ENCODE results near the gene ABHD15. TPM values are rescaled to one million over a fixed set of nuclear protein-coding genes. Genes with fewer than 3 reads are reported as not detected.

The ABHD15 gene
- total RNA-seq, 1 donor from 2014 or later: 19.5 TPM

- peaks cover 13% of the 10 kb centered on the region for H3K4me1 Mint-ChIP-seq (ENCODE audit: low read depth)
These were observed 8.8 kb upstream of the ABHD15 start for GRCh38 chr17:29575511-29576213.

GRCh38 chr17:29574732-29575510 lies 8.1 kb upstream of the ABHD15 start:
- no peak for DNase-seq (ENCODE audit: low spot score)
- Mint-ChIP-seq H3K4me1 (ENCODE audit: low read depth) (peaks cover 9% of the 10 kb centered on the region), H3K4me3 (ENCODE audit: low read depth) (no peak overlapping the region), H3K9me3 (no peaks in the 10 kb centered on the region), H3K36me3 (ENCODE audit: low read depth) (peaks cover 50% of the 10 kb centered on the region), H3K27ac (no peak overlapping the region), H3K27me3 (ENCODE audit: low read depth) (no peaks in the 10 kb centered on the region)
- intact Hi-C loops (cut with micrococcal nuclease): no loop called here

More at GRCh38 chr17:29575511-29576213, 8.8 kb upstream of the ABHD15 start:
- DNase-seq (ENCODE audit: low spot score): no peak
- Mint-ChIP-seq H3K27me3 (ENCODE audit: low read depth) (no peaks in the 10 kb centered on the region), H3K27ac (no peak overlapping the region), H3K4me3 (ENCODE audit: low read depth) (no peak overlapping the region), H3K9me3 (no peaks in the 10 kb centered on the region), H3K36me3 (ENCODE audit: low read depth) (peaks cover 53% of the 10 kb centered on the region)
- intact Hi-C loops (cut with micrococcal nuclease): no loop called here

GRCh38 chr17:29573871-29574731 lies 7.3 kb upstream of the ABHD15 start:
- H3K27ac Mint-ChIP-seq: no peak overlapping the region
- intact Hi-C loops (cut with micrococcal nuclease): no loop called here
- peaks cover 10% of the 10 kb centered on the region for H3K4me1 Mint-ChIP-seq (ENCODE audit: low read depth)
- H3K9me3 Mint-ChIP-seq: no peaks in the 10 kb centered on the region
- H3K27me3 Mint-ChIP-seq (ENCODE audit: low read depth): no peaks in the 10 kb centered on the region
- H3K4me3 Mint-ChIP-seq (ENCODE audit: low read depth): no peak overlapping the region
- DNase-seq (ENCODE audit: low spot score): no peak
- H3K36me3 Mint-ChIP-seq (ENCODE audit: low read depth): peaks cover 46% of the 10 kb centered on the region

- DNase-seq (ENCODE audit: low spot score): no peak
- H3K4me3 Mint-ChIP-seq (ENCODE audit: low read depth): no peak overlapping the region
- intact Hi-C loops (cut with micrococcal nuclease): no loop called here
- H3K27ac Mint-ChIP-seq: no peak overlapping the region
- no peaks in the 10 kb centered on the region for H3K9me3 Mint-ChIP-seq
- peaks cover 11% of the 10 kb centered on the region for H3K4me1 Mint-ChIP-seq (ENCODE audit: low read depth)
- H3K27me3 Mint-ChIP-seq (ENCODE audit: low read depth): no peaks in the 10 kb centered on the region
- peaks cover 46% of the 10 kb centered on the region for H3K36me3 Mint-ChIP-seq (ENCODE audit: low read depth)
These were observed 6.7 kb upstream of the ABHD15 start for GRCh38 chr17:29573558-29573869.

GRCh38 chr17:29572691-29573557 lies 6.1 kb upstream of the ABHD15 start:
- H3K4me1 Mint-ChIP-seq (ENCODE audit: low read depth): peaks cover 11% of the 10 kb centered on the region
- no peaks in the 10 kb centered on the region for H3K9me3 Mint-ChIP-seq
- H3K27me3 Mint-ChIP-seq (ENCODE audit: low read depth): no peaks in the 10 kb centered on the region
- no peak overlapping the region for H3K27ac Mint-ChIP-seq
- peak; percentile 35 for DNase-seq (ENCODE audit: low spot score)
- H3K36me3 Mint-ChIP-seq (ENCODE audit: low read depth): peaks cover 45% of the 10 kb centered on the region
- H3K4me3 Mint-ChIP-seq (ENCODE audit: low read depth): no peak overlapping the region
- intact Hi-C loops (cut with micrococcal nuclease): no loop called here

GRCh38 chr17:29571883-29572681 lies 5.2 kb upstream of the ABHD15 start:
- intact Hi-C loops (cut with micrococcal nuclease): no loop called here
- peaks cover 11% of the 10 kb centered on the region for H3K4me1 Mint-ChIP-seq (ENCODE audit: low read depth)

GRCh38 chr17:29571486-29571882 lies 4.6 kb upstream of the ABHD15 start:
- no peak for DNase-seq (ENCODE audit: low spot score)
- no peaks in the 10 kb centered on the region for H3K9me3 Mint-ChIP-seq
- H3K4me3 Mint-ChIP-seq (ENCODE audit: low read depth): no peak overlapping the region
- H3K36me3 Mint-ChIP-seq (ENCODE audit: low read depth): peaks cover 42% of the 10 kb centered on the region
- peaks cover 11% of the 10 kb centered on the region for H3K4me1 Mint-ChIP-seq (ENCODE audit: low read depth)
- H3K27me3 Mint-ChIP-seq (ENCODE audit: low read depth): no peaks in the 10 kb centered on the region
- intact Hi-C loops (cut with micrococcal nuclease): no loop called here
- H3K27ac Mint-ChIP-seq: no peak overlapping the region

More at GRCh38 chr17:29571883-29572681, 5.2 kb upstream of the ABHD15 start:
- no peaks in the 10 kb centered on the region for H3K9me3 Mint-ChIP-seq
- no peak overlapping the region for H3K27ac Mint-ChIP-seq
- DNase-seq (ENCODE audit: low spot score): no peak
- H3K4me3 Mint-ChIP-seq (ENCODE audit: low read depth): no peak overlapping the region
- H3K36me3 Mint-ChIP-seq (ENCODE audit: low read depth): peaks cover 42% of the 10 kb centered on the region
- no peaks in the 10 kb centered on the region for H3K27me3 Mint-ChIP-seq (ENCODE audit: low read depth)

- Mint-ChIP-seq H3K4me1 (ENCODE audit: low read depth) (peaks cover 16% of the 10 kb centered on the region), H3K27ac (no peak overlapping the region), H3K4me3 (ENCODE audit: low read depth) (peak overlapping the region; percentile 49), H3K27me3 (ENCODE audit: low read depth) (no peaks in the 10 kb centered on the region), H3K9me3 (no peaks in the 10 kb centered on the region), H3K36me3 (ENCODE audit: low read depth) (peaks cover 43% of the 10 kb centered on the region)
- DNase-seq (ENCODE audit: low spot score): no peak
- intact Hi-C loops (cut with micrococcal nuclease): no loop called here
These were observed 3.7 kb upstream of the ABHD15 start for GRCh38 chr17:29570521-29570920.

GRCh38 chr17:29569245-29569950 lies 2.6 kb upstream of the ABHD15 start:
- intact Hi-C loops (cut with micrococcal nuclease): loop anchor here (5.0 to 10.0 kb wide), 4 partner anchors 177 to 425 kb away; partner anchors contain the start of genes NUFIP2, SSH2 and TAOK1
- H3K4me3 Mint-ChIP-seq (ENCODE audit: low read depth): peak overlapping the region; percentile 84
- no peaks in the 10 kb centered on the region for H3K9me3 Mint-ChIP-seq
- H3K4me1 Mint-ChIP-seq (ENCODE audit: low read depth): peaks cover 19% of the 10 kb centered on the region
- H3K27me3 Mint-ChIP-seq (ENCODE audit: low read depth): no peaks in the 10 kb centered on the region
- no peak for DNase-seq (ENCODE audit: low spot score)
- H3K27ac Mint-ChIP-seq: peak overlapping the region; percentile 51
- peaks cover 32% of the 10 kb centered on the region for H3K36me3 Mint-ChIP-seq (ENCODE audit: low read depth)

GRCh38 chr17:29568331-29569244 lies 1.8 kb upstream of the ABHD15 start, which contains the start of gene TP53I13:
Gene TP53I13, plus strand, starts transcription at chr17:29568701. Its CDS starts 58 bp downstream, at chr17:29568759.
- H3K4me1 Mint-ChIP-seq (ENCODE audit: low read depth): peaks cover 25% of the 10 kb centered on the region
- H3K9me3 Mint-ChIP-seq: no peaks in the 10 kb centered on the region
- intact Hi-C loops (cut with micrococcal nuclease): loop anchor here (1.0 to 10.0 kb wide), 6 partner anchors 21 to 424 kb away; partner anchors contain the start of genes GIT1, NUFIP2, SSH2 and TAOK1
- H3K27me3 Mint-ChIP-seq (ENCODE audit: low read depth): no peaks in the 10 kb centered on the region
- H3K27ac Mint-ChIP-seq: peak within 1 kb of the TSS; percentile 96
- H3K4me3 Mint-ChIP-seq (ENCODE audit: low read depth): peak within 1 kb of the TSS; percentile 94
- peaks cover 31% of the 10 kb centered on the region for H3K36me3 Mint-ChIP-seq (ENCODE audit: low read depth)
- peak; percentile 85 for DNase-seq (ENCODE audit: low spot score)
